ENCODE measurements around the gene SPATS2L. TPM values are rescaled to one million over a fixed set of nuclear protein-coding genes. Genes with fewer than 3 reads are reported as not detected.

SPATS2L gene
- total RNA-seq, 2 donors from 2014 or later = 77.4 to 88.7 TPM

GRCh38 chr2:200345975-200346374 lies 39.5 kb downstream of the SPATS2L start:
- 80% methylated on average over 1 of the region's 1 CpG for WGBS
- no peak overlapping the region for H3K27ac ChIP-seq
- H3K4me1 ChIP-seq (replicated peaks) = no peaks in the 10 kb centered on the region
- TF ChIP-seq POLR2AphosphoS5 (IDR thresholded peaks at IDR 0.05) = no peak
- no peak for TF ChIP-seq CTCF (IDR thresholded peaks at IDR 0.05)
- no peak for TF ChIP-seq POLR2A (IDR thresholded peaks at IDR 0.05)
- no peaks in the 10 kb centered on the region for H3K27me3 ChIP-seq (replicated peaks; ENCODE audit: insufficient read depth)
- H3K36me3 ChIP-seq = no peaks in the 10 kb centered on the region
- DNase-seq (ENCODE audit: low spot score) = no peak
- no peaks in the 10 kb centered on the region for H3K9me3 ChIP-seq
- intact Hi-C loops (cut with DNase I) = no loop called here
- no peak overlapping the region for H3K4me3 ChIP-seq

GRCh38 chr2:200347301-200347700 lies 40.8 kb downstream of the SPATS2L start:
- Histone ChIP-seq H3K27me3 (replicated peaks; ENCODE audit: insufficient read depth) (no peaks in the 10 kb centered on the region), H3K4me1 (replicated peaks) (no peaks in the 10 kb centered on the region), H3K36me3 (no peaks in the 10 kb centered on the region), H3K4me3 (no peak overlapping the region), H3K27ac (no peak overlapping the region), H3K9me3 (no peaks in the 10 kb centered on the region)
- 98% methylated on average over 3 of the region's 3 CpGs for WGBS
- TF ChIP-seq POLR2AphosphoS5 (IDR thresholded peaks at IDR 0.05) (no peak), POLR2A (IDR thresholded peaks at IDR 0.05) (no peak), CTCF (IDR thresholded peaks at IDR 0.05) (no peak)
- DNase-seq (ENCODE audit: low spot score) = no peak
- intact Hi-C loops (cut with DNase I) = no loop called here

GRCh38 chr2:200348897-200349563 lies 42.5 kb downstream of the SPATS2L start:
- Histone ChIP-seq H3K27me3 (replicated peaks; ENCODE audit: insufficient read depth) (no peaks in the 10 kb centered on the region), H3K9me3 (no peaks in the 10 kb centered on the region), H3K27ac (no peak overlapping the region), H3K4me1 (replicated peaks) (no peaks in the 10 kb centered on the region), H3K36me3 (no peaks in the 10 kb centered on the region), H3K4me3 (no peak overlapping the region)
- TF ChIP-seq CTCF (IDR thresholded peaks at IDR 0.05) = no peak
- no peak for TF ChIP-seq POLR2A (IDR thresholded peaks at IDR 0.05)
- TF ChIP-seq POLR2AphosphoS5 (IDR thresholded peaks at IDR 0.05) = no peak
- WGBS = 93% methylated on average over 9 of the region's 9 CpGs
- intact Hi-C loops (cut with DNase I) = no loop called here
- DNase-seq (ENCODE audit: low spot score) = no peak

- TF ChIP-seq POLR2AphosphoS5 (IDR thresholded peaks at IDR 0.05) (no peak), CTCF (IDR thresholded peaks at IDR 0.05) (no peak), POLR2A (IDR thresholded peaks at IDR 0.05) (no peak)
- H3K4me1 ChIP-seq (replicated peaks) = no peaks in the 10 kb centered on the region
- H3K4me3 ChIP-seq = no peak overlapping the region
- H3K27ac ChIP-seq = no peak overlapping the region
- 95% methylated on average over 3 of the region's 3 CpGs for WGBS
- H3K9me3 ChIP-seq = no peaks in the 10 kb centered on the region
- DNase-seq (ENCODE audit: low spot score) = no peak
- intact Hi-C loops (cut with DNase I) = no loop called here
- H3K36me3 ChIP-seq = no peaks in the 10 kb centered on the region
- no peaks in the 10 kb centered on the region for H3K27me3 ChIP-seq (replicated peaks; ENCODE audit: insufficient read depth)
Measured at GRCh38 chr2:200349868-200350267, 43.4 kb downstream of the SPATS2L start.

GRCh38 chr2:200350850-200351285 lies 44.4 kb downstream of the SPATS2L start:
- Histone ChIP-seq H3K4me3 (no peak overlapping the region), H3K36me3 (no peaks in the 10 kb centered on the region), H3K27ac (no peak overlapping the region), H3K27me3 (replicated peaks; ENCODE audit: insufficient read depth) (no peaks in the 10 kb centered on the region), H3K9me3 (no peaks in the 10 kb centered on the region), H3K4me1 (replicated peaks) (no peaks in the 10 kb centered on the region)
- WGBS = 100% methylated on average over 1 of the region's 1 CpG
- no peak for DNase-seq (ENCODE audit: low spot score)
- intact Hi-C loops (cut with DNase I) = no loop called here
- TF ChIP-seq POLR2A (IDR thresholded peaks at IDR 0.05) (no peak), CTCF (IDR thresholded peaks at IDR 0.05) (no peak), POLR2AphosphoS5 (IDR thresholded peaks at IDR 0.05) (no peak)

Data from prostate gland (tissue), 2 donors.